H1 (cell line): ENCODE results near the gene SLC19A3. TPM values are rescaled to one million over a fixed set of nuclear protein-coding genes. Genes with fewer than 3 reads are reported as not detected.
"Not testable (repeated sequence)": the region's sequence is repeated elsewhere in the genome, so short reads cannot be mapped to it uniquely, and the experiment has no call there.

ENCODE experiments used
- CTCF ChIA-PET: fragments of 300-600 bp; sonication (Branson Sonifier 250); formaldehyde crosslinking; loops from one replicate; lab custom pipeline; 2021; ENCODE audit not compliant: partially characterized antibody; lab: Charles Lee
- POLR2A ChIA-PET: fragments of 300-600 bp; sonication (Branson Sonifier 250); formaldehyde crosslinking; loops from one replicate; lab custom pipeline; 2021; ENCODE audit warnings: inconsistent platforms; ENCODE audit not compliant: partially characterized antibody; lab: Charles Lee
- DNase-seq, 2 experiments: peaks; one replicate each; pipeline versions ENCODE4 v3.0.0 to v3.0.0-alpha.2; 2010 to 2022; ENCODE audit warnings: low spot score in 2 of 2, low read depth in 1 of 2, mixed read lengths in 1 of 2
- FAIRE-seq: peaks from 2 replicates; lab custom pipeline; 2011; peaks lifted over from hg19 to GRCh38; lab: Jason Lieb, UNC
- H2AFZ ChIP-seq: 2 replicates; pipeline ENCODE4 v1.8.1; 2012; ENCODE audit warnings: low read length, inconsistent platforms
- H2AK5ac ChIP-seq: 2 replicates; pipeline ENCODE4 v1.6.1; 2013; ENCODE audit warnings: low read depth, low read length
- H2BK120ac ChIP-seq: replicated peaks from 2 replicates; pipeline ENCODE3; 2013; ENCODE audit warnings: low read depth, low read length, inconsistent platforms
- H2BK12ac ChIP-seq: 2 replicates; pipeline ENCODE4 v1.6.1; 2013; ENCODE audit warnings: low read depth, low read length
- H2BK15ac ChIP-seq: 2 replicates; pipeline ENCODE4 v1.6.1; 2013; ENCODE audit warnings: low read length
- H2BK20ac ChIP-seq: 2 replicates; pipeline ENCODE4 v1.6.1; 2013; ENCODE audit warnings: low read length
- H2BK5ac ChIP-seq: 2 replicates; pipeline ENCODE4 v1.6.1; 2013; ENCODE audit warnings: low read depth, low read length
- H3K14ac ChIP-seq: 2 replicates; pipeline ENCODE4 v1.6.1; 2013; ENCODE audit warnings: inconsistent platforms; ENCODE audit not compliant: insufficient read length
- H3K18ac ChIP-seq: 2 replicates; pipeline ENCODE4 v1.6.1; 2013; ENCODE audit warnings: low read length; ENCODE audit errors: extremely low read depth
- H3K23ac ChIP-seq: 2 replicates; pipeline ENCODE4 v1.6.1; 2013; ENCODE audit warnings: inconsistent platforms; ENCODE audit not compliant: insufficient read length
- H3K23me2 ChIP-seq: 2 replicates; pipeline ENCODE4 v1.6.1; 2013; ENCODE audit warnings: low read depth, low read length
- H3K27ac ChIP-seq: 2 replicates; pipeline ENCODE4 v1.6.1; 2011; ENCODE audit warnings: low read depth, low read length, inconsistent platforms
- H3K27me3 ChIP-seq, 4 experiments: replicated peaks in 1 of 4; 1 replicate in 1 of 4; 2 replicates in 3 of 4; pipeline versions ENCODE4 v1.6.1 to v1.8.1; 2011 to 2013; ENCODE audit warnings: low read length in 3 of 4, mild to moderate bottlenecking in 3 of 4, inconsistent platforms in 2 of 4, mixed read lengths in 2 of 4, moderate library complexity in 1 of 4; ENCODE audit not compliant: control insufficient read depth in 3 of 4, insufficient read depth in 3 of 4; ENCODE audit errors: extremely low read depth in 1 of 4
- H3K36me3 ChIP-seq, 4 experiments: 2 replicates each; pipeline versions ENCODE4 v1.6.1 to v1.8.1; 2011 to 2013; ENCODE audit warnings: mild to moderate bottlenecking in 4 of 4, low read length in 3 of 4, moderate library complexity in 2 of 4, control low read depth in 1 of 4, inconsistent platforms in 1 of 4; ENCODE audit not compliant: insufficient read depth in 4 of 4, control insufficient read depth in 2 of 4
- H3K4ac ChIP-seq: replicated peaks from 2 replicates; pipeline ENCODE3; 2013; ENCODE audit warnings: low read length, low read depth, mixed read lengths, inconsistent platforms; ENCODE audit not compliant: insufficient read length
- H3K4me1 ChIP-seq, 4 experiments: replicated peaks in 1 of 4; 1 replicate in 1 of 4; 2 replicates in 3 of 4; pipeline versions ENCODE4 v1.6.1 to v1.8.1; 2011 to 2013; ENCODE audit warnings: low read length in 3 of 4, inconsistent platforms in 2 of 4, mixed read lengths in 1 of 4; ENCODE audit not compliant: insufficient read depth in 4 of 4, control insufficient read depth in 3 of 4
- H3K4me2 ChIP-seq, 2 experiments: 2 replicates each; pipeline versions ENCODE4 v1.6.1 to v1.8.1; 2011 to 2013; ENCODE audit warnings: low read depth in 2 of 2, low read length in 2 of 2, control low read depth in 1 of 2, inconsistent platforms in 1 of 2, mild to moderate bottlenecking in 1 of 2; ENCODE audit not compliant: insufficient read depth in 1 of 2
- H3K4me3 ChIP-seq, 4 experiments: fragments of 200-600, 300-600 bp in 1 of 4; sonication (generic), shearing (Covaris generic), sonication (Bioruptor Twin) in 1 of 4; 2 replicates each; pipeline versions ENCODE4 v1.5.1 to v1.8.1; 2011 to 2016; ENCODE audit warnings: low read length in 4 of 4, low read depth in 3 of 4, control low read depth in 2 of 4, inconsistent platforms in 2 of 4, mild to moderate bottlenecking in 2 of 4, mixed read lengths in 1 of 4, moderate library complexity in 1 of 4; ENCODE audit not compliant: insufficient read depth in 2 of 4; ENCODE audit errors: extremely low read depth in 1 of 4
- H3K56ac ChIP-seq: replicated peaks from 2 replicates; pipeline ENCODE3; 2013; ENCODE audit warnings: low read depth, mild to moderate bottlenecking, mixed read lengths, low read length, inconsistent platforms; ENCODE audit not compliant: insufficient read length
- H3K79me1 ChIP-seq: 2 replicates; pipeline ENCODE4 v1.6.1; 2013; ENCODE audit warnings: low read depth, low read length, control low read depth
- H3K79me2 ChIP-seq, 2 experiments: 2 replicates each; pipeline versions ENCODE4 v1.6.1 to v1.8.1; 2012 to 2013; ENCODE audit warnings: low read length in 2 of 2, mild to moderate bottlenecking in 2 of 2, inconsistent platforms in 1 of 2; ENCODE audit not compliant: insufficient read depth in 2 of 2, control insufficient read depth in 1 of 2
- H3K9ac ChIP-seq, 4 experiments: replicated peaks in 1 of 4; 1 replicate in 1 of 4; 2 replicates in 3 of 4; pipeline versions ENCODE4 v1.6.1 to v1.8.1; 2011 to 2013; ENCODE audit warnings: low read depth in 3 of 4, low read length in 3 of 4, control low read depth in 2 of 4, mild to moderate bottlenecking in 2 of 4, moderate library complexity in 2 of 4, inconsistent platforms in 1 of 4; ENCODE audit errors: extremely low read depth in 1 of 4
- H3K9me3 ChIP-seq, 2 experiments: 2 replicates each; pipeline versions ENCODE4 v1.6.1 to v1.8.1; 2012 to 2013; ENCODE audit warnings: mild to moderate bottlenecking in 2 of 2, moderate library complexity in 2 of 2, control low read depth in 1 of 2, inconsistent platforms in 1 of 2, low read depth in 1 of 2, low read length in 1 of 2, mixed read lengths in 1 of 2; ENCODE audit not compliant: insufficient read depth in 2 of 2
- H4K20me1 ChIP-seq, 2 experiments: replicated peaks in 1 of 2; 2 replicates each; pipeline versions ENCODE3 to v1.8.1; 2011 to 2013; ENCODE audit warnings: inconsistent platforms in 2 of 2, low read length in 2 of 2, mild to moderate bottlenecking in 1 of 2; ENCODE audit not compliant: insufficient read depth in 2 of 2, control insufficient read depth in 1 of 2
- H4K5ac ChIP-seq: 2 replicates; pipeline ENCODE4 v1.6.1; 2013; ENCODE audit warnings: low read length, low read depth, mixed read lengths, inconsistent platforms; ENCODE audit not compliant: insufficient read length
- H4K8ac ChIP-seq: 2 replicates; pipeline ENCODE4 v1.8.0; 2013; ENCODE audit warnings: mild to moderate bottlenecking, moderate library complexity, low read length, inconsistent platforms; ENCODE audit not compliant: insufficient read depth; ENCODE audit errors: extremely low read depth
- H4K91ac ChIP-seq: replicated peaks from 2 replicates; pipeline ENCODE3; 2013; ENCODE audit warnings: low read length, mixed read lengths, inconsistent platforms; ENCODE audit not compliant: insufficient read length
- RAD21 ChIP-seq, 2 experiments: IDR thresholded peaks in 1 of 2; conservative IDR thresholded peaks in 1 of 2; 2 replicates each; pipeline ENCODE4 v1.6.1; 2011; ENCODE audit warnings: low read depth in 2 of 2, low read length in 2 of 2, improper control_type of control experiment in 1 of 2, inconsistent platforms in 1 of 2, mild to moderate bottlenecking in 1 of 2, moderate library complexity in 1 of 2
- TEAD4 ChIP-seq: IDR thresholded peaks from 2 replicates; pipeline ENCODE4 v1.6.1; 2012; ENCODE audit warnings: low read depth, low read length, inconsistent platforms, mixed read lengths
- YY1 ChIP-seq: IDR thresholded peaks from 2 replicates; pipeline ENCODE4 v1.6.1; 2011; ENCODE audit warnings: low read depth, mild to moderate bottlenecking, low read length
- WGBS, 2 experiments: shearing (Covaris generic) in 1 of 2; methylation state at CpG; one replicate each; pipeline versions ENCODE4 v1.1.6 to v1.1.7; 2013 to 2015; ENCODE audit warnings: low lambda C conversion rate in 2 of 2, mixed read lengths in 2 of 2, inconsistent platforms in 1 of 2, low coverage in 1 of 2, missing lambda C conversion rate in 1 of 2; ENCODE audit not compliant: insufficient replicate concordance in 2 of 2, insufficient coverage in 1 of 2, insufficient read length in 1 of 2; ENCODE audit errors: extremely low coverage in 1 of 2, missing lambda C conversion rate in 1 of 2; 5-methylcytosine and 5-hydroxymethylcytosine counted together
- polyA plus RNA-seq, 7 experiments: library from polyadenylated mRNA; depleted of rRNA in 3 of 7; stranded (reverse) in 5 of 7; unstranded in 2 of 7; fragments of >200 nt in 5 of 7; fragments of 200-250 nt in 2 of 7; gene quantifications; 1 replicate in 5 of 7; 2 replicates in 1 of 7; 4 replicates in 1 of 7; pipeline versions ENCODE4 v1.2.1 to v1.2.3, GENCODE V29; 2011 to 2013; ENCODE audit warnings: missing spikeins in 2 of 7, mixed read lengths in 2 of 7
- total RNA-seq: library from RNA; stranded (reverse); fragmentation: NEBNext Ultra II Directional; extraction: Animal tissue kit (Norgen Biotek cat#: 25700); gene quantifications from 2 replicates; pipeline ENCODE4 v1.2.1, GENCODE V29; 2021
- TF ChIP-seq, protein P1 (sequence below): IDR thresholded peaks from 2 replicates; pipeline ENCODE4 v1.6.1; 2012; ENCODE audit warnings: inconsistent platforms
- TF ChIP-seq, protein P2 (sequence below), 3 experiments: IDR thresholded peaks; 1 replicate in 2 of 3; 2 replicates in 1 of 3; pipeline versions ENCODE4 v1.5.1 to v1.6.1; 2011; ENCODE audit warnings: low read length in 3 of 3, mild to moderate bottlenecking in 3 of 3, inconsistent platforms in 2 of 3, low read depth in 1 of 3, moderate library complexity in 1 of 3; ENCODE audit not compliant: insufficient read depth in 1 of 3; ENCODE audit errors: control extremely low read depth in 1 of 3
- TF ChIP-seq, protein P3 (sequence below): IDR thresholded peaks from 2 replicates; pipeline ENCODE4 v1.6.1; 2012; ENCODE audit warnings: inconsistent platforms

SLC19A3 gene
- total and polyA plus RNA-seq, 2 of the 8 experiments (the other 6 are each of a cell fraction or from before 2014, with no cell fraction given), result 7.0 to 9.8 TPM

DNA sequence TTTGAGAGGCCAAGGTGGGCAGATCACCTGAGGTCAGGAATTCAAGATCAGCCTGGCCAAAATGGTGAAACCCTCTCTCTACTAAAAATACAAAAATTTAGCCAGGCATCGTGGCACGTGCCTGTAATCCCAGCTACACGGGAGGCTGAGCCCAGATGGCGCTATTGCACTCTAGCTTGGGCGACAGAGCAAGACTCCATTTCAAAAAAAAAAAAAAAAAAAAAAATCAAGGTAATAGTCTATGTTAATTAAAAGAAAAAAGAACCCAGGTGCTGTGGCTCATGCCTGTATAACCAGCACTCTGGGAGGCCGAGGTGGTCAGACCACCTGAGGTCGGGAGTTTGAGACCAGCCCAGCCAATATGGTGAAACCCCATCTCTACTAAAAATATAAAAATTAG is 22.9 kb upstream of the SLC19A3 start:
- H3K27ac ChIP-seq, H2BK12ac ChIP-seq, H2AK5ac ChIP-seq, H4K91ac ChIP-seq, FAIRE-seq, H3K4me2 ChIP-seq, H3K9me3 ChIP-seq, H4K5ac ChIP-seq, H2AFZ ChIP-seq, H3K9ac ChIP-seq, H3K4ac ChIP-seq, H3K36me3 ChIP-seq, H3K27me3 ChIP-seq, H3K79me1 ChIP-seq, H3K14ac ChIP-seq, H3K4me3 ChIP-seq, H4K8ac ChIP-seq, H2BK120ac ChIP-seq, H4K20me1 ChIP-seq, H3K18ac ChIP-seq, H3K79me2 ChIP-seq, H3K4me1 ChIP-seq, H2BK15ac ChIP-seq, H2BK5ac ChIP-seq, H3K23me2 ChIP-seq, H2BK20ac ChIP-seq, H3K56ac ChIP-seq, H3K23ac ChIP-seq: not testable (repeated sequence)
- ChIA-PET POLR2A (interaction anchor here (0.8 kb wide), 1 partner anchor 25 kb away, joined by 4 read pairs; no protein-coding TSS in a partner anchor), CTCF (interaction anchor here (0.6 to 2.8 kb wide), 23 partner anchors 9 to 1527 kb away, joined by 3 to 24 read pairs (median 4); no protein-coding TSS in a partner anchor)
- TF ChIP-seq, protein P1, sequence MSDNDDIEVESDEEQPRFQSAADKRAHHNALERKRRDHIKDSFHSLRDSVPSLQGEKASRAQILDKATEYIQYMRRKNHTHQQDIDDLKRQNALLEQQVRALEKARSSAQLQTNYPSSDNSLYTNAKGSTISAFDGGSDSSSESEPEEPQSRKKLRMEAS, result peak; percentile 74
- TF ChIP-seq YY1 (0 out of 2 replicates have a peak, but pooled peaks have one; percentile 35), RAD21 (IDR thresholded peaks at IDR 0.05 in 1 of 2, conservative IDR thresholded peaks at IDR 0.05 in 1 of 2; ENCODE audit: low read depth in 2 of 2, low read length in 2 of 2) (peak; percentile 47 to 59; a peak in 3 of 4 replicates), TEAD4 (0 out of 2 replicates have a peak, but pooled peaks have one; percentile 28)
- TF ChIP-seq, protein P2, sequence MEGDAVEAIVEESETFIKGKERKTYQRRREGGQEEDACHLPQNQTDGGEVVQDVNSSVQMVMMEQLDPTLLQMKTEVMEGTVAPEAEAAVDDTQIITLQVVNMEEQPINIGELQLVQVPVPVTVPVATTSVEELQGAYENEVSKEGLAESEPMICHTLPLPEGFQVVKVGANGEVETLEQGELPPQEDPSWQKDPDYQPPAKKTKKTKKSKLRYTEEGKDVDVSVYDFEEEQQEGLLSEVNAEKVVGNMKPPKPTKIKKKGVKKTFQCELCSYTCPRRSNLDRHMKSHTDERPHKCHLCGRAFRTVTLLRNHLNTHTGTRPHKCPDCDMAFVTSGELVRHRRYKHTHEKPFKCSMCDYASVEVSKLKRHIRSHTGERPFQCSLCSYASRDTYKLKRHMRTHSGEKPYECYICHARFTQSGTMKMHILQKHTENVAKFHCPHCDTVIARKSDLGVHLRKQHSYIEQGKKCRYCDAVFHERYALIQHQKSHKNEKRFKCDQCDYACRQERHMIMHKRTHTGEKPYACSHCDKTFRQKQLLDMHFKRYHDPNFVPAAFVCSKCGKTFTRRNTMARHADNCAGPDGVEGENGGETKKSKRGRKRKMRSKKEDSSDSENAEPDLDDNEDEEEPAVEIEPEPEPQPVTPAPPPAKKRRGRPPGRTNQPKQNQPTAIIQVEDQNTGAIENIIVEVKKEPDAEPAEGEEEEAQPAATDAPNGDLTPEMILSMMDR (IDR thresholded peaks at IDR 0.05; ENCODE audit: control extremely low read depth in 1 of 3, insufficient read depth in 1 of 3, low read depth in 1 of 3, low read length in 3 of 3), result peak; percentile 39 to 65 (median 54)
- TF ChIP-seq, protein P3, sequence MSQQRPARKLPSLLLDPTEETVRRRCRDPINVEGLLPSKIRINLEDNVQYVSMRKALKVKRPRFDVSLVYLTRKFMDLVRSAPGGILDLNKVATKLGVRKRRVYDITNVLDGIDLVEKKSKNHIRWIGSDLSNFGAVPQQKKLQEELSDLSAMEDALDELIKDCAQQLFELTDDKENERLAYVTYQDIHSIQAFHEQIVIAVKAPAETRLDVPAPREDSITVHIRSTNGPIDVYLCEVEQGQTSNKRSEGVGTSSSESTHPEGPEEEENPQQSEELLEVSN, result peak; percentile 31; the same call in 1 of the 2 replicates
- WGBS, 2 experiments, result 60% methylated on average over 6 of the region's 7 CpGs; no CpG with 5 or more reads in 1 of the 2 experiments
- DNase-seq, result peak in 1 of 2 experiments; percentile 66
